KG1 (cell line): ENCODE results near the gene RNF217.
"Not testable (repeated sequence)": the region's sequence is repeated elsewhere in the genome, so short reads cannot be mapped to it uniquely, and the experiment has no call there.

Source experiments
- DNase-seq: peaks from one replicate; lab custom pipeline; 2025; lab: John Stamatoyannopoulos, UW

RNF217 gene

DNA sequence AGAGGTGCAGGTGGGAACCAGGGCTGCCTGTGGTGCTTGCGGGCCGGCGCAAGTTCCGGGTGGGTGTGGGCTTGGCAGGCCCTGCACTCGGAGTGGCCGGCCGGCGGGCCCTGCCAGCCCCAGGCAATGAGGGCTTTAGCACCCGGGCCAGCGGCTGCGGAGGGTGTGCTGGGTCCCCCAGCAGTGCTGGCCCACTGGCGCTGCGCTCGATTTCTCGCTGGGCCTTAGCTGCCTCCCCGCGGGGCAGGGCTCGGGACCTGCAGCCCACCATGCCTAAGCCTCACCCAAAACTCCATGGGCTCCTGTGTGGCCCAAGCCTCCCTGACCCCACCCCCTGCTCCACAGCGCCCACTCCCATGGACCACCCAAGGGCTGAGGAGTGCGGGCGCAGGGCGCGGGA, 163.6 kb downstream of the RNF217 start:
- DNase-seq, result not testable (repeated sequence)

DNA sequence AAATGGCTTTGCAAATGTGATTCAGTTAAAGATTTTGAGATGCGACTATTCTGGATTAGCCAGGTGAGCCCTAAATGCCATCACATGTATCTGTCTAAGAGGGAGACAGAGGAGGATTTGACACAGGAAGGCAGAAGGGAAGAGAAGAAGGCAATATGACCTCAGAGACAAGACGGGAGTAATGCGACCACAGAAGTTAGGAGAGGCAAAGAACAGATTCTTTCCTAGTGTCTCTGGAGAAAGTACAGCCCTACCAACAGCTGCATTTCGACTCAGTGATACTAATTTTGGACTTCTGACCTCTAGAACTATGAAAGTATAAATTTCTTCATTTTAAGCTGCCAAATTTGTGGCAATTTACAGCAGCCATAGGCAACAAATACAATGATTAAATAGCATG, 167.1 kb downstream of the RNF217 start:
- DNase-seq, result no peak

DNA sequence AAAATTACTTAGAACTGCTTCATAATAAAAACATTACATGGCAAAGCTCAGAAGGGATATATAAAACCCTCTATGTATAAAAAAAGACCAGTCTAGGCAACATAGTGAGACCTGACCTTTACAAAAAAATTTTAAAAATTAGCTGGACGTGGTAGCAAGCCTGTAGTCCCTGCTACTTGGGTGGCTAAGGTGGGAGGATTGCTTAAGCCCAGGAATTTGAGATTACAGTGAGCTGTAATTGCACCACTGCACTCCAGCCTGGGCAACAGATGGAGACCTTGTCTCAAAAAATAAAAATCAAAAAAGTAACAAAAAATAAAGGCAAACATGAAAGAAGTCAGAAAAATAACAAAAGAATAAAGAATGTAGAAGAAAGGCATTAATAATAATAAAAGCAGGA, 169.8 kb downstream of the RNF217 start:
- DNase-seq, result no peak

DNA sequence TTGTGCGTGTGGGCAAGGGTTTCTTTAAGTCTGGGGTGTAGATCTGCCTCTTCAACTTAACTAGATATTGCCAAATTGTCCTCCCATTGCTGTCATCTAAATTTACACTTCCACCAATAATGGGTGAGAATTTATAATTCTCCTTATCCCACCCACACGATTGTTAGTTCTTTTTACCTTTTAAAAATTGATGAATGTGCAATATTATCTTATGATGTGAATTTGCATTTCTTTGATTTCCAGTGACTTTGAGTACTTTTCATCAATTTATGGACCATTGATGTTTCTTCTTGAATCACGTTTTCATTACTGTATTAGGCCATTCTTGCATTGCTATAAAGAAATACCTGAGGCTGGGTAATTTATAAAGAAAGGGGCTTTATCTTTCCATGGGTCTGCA, 174.1 kb downstream of the RNF217 start:
- DNase-seq, result no peak

DNA sequence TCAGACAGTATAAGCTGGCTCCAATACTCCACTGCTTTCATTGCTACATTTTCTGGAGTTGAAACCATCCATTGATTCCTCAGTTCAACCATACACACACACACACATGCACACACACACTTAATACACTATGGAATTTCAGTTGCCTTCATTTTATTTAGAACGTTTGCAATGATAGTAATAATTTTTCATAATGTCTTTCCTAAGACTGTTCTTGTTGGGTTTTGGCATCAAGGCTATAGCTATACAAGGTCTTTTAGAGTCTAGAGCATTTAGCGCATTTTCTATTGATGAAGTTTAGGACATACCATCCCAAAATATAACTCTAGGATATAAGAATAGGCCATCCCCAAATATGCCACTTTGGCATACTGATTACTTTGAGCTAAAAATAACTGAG, 175.8 kb downstream of the RNF217 start:
- no peak for DNase-seq

DNA sequence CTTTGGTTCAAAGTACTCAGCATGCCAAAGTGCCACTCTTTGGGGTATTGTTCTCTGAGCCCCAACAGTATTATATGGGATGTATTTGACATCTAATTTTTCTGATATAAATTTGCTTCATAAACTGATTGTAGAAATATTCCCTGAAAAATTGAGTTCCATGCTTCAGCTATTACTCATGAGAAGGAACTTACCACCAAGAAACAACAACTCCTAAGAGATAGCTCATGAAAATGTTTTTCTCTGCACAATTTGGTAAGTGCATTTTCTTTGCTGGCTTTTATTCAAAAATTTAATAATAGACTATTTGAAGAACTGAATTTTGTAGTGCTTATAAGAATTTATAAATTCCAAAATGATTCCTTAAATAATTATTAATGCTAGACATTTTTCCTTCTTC, 178.6 kb downstream of the RNF217 start:
- no peak for DNase-seq
